ACC112 (cell line): ENCODE results near the gene HERPUD1.

ENCODE experiments used
- H2AFZ ChIP-seq: fragments of 200-600 bp; sonication (generic); one replicate; pipeline ENCODE4 v1.6.0; 2017; ENCODE audit warnings: antibody characterized with exemption, low read length; ENCODE audit not compliant: unreplicated experiment
- H3K27ac ChIP-seq: fragments of 200-600 bp; sonication (generic); 2 replicates; pipeline ENCODE4 v1.5.1; 2014; ENCODE audit warnings: low read depth, mild to moderate bottlenecking, antibody characterized with exemption, low read length, moderate library complexity
- H3K27me3 ChIP-seq: fragments of 200-600 bp; sonication (generic); 2 replicates; pipeline ENCODE4 v1.6.1; 2014; ENCODE audit warnings: mild to moderate bottlenecking, antibody characterized with exemption, low read length, moderate library complexity, mixed read lengths; ENCODE audit not compliant: insufficient read depth
- H3K36me3 ChIP-seq: fragments of 200-600 bp; sonication (generic); 2 replicates; pipeline ENCODE4 v1.6.1; 2016; ENCODE audit warnings: mild to moderate bottlenecking, antibody characterized with exemption, low read length, moderate library complexity, mixed read lengths; ENCODE audit not compliant: insufficient read depth
- H3K4me1 ChIP-seq: fragments of 200-600 bp; sonication (generic); one replicate; pipeline ENCODE4 v1.6.1; 2016; ENCODE audit warnings: low read length, mixed read lengths; ENCODE audit not compliant: insufficient read depth, unreplicated experiment, control insufficient read depth
- H3K4me3 ChIP-seq: fragments of 200-600 bp; sonication (generic); 2 replicates; pipeline ENCODE4 v1.5.1; 2014; ENCODE audit warnings: mild to moderate bottlenecking, low read depth, low read length
- H3K79me2 ChIP-seq: fragments of 200-600 bp; sonication (generic); one replicate; pipeline ENCODE4 v1.6.0; 2016; ENCODE audit warnings: low read length; ENCODE audit not compliant: control insufficient read depth, unreplicated experiment, insufficient read depth

Gene HERPUD1

DNA sequence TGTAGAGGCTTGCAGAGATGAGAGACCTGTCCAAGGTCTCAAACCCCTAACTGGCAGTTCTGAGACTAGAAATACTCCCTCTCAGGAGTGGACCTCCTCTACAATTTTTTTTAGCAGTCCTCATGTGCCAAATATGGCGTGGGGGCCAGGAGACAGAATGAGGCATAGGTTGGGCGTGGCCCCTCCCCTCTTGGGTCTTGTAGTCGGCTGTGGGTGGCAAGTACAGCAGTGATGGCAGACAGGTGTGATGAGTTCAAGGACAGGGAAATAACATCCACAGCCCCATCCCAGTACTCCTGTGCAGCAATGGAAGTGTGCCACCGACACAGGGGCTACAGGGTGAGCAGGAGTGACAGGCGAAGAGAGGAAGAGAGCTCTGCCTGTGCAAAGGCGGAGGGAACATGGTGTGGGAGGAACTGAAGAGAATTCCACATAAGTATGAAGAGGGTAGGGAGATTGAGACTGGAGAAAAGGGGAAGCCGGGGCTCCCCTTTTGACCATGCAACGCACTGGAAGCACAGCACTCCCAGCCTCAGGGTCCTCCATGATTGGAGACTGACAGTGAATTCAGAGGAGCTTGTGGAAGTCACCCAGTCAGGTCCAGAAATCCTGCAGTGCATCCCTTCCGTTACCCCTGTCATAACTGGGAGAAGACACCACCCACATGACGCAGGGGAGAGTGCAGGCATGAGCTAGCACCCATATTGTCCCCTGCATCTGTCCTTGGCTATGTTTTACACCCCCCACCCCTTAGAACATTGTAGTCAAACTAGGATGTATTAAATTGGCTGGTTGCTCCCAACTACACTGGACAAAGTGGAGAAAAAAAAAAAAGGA, 15.0 kb downstream of the HERPUD1 start:
- no peak overlapping the region for H3K4me3 ChIP-seq
- H3K79me2 ChIP-seq, result no peaks in the 10 kb centered on the region
- H3K27ac ChIP-seq, result no peak overlapping the region
- H3K27me3 ChIP-seq, result no peaks in the 10 kb centered on the region
- H3K36me3 ChIP-seq, result peaks cover 22% of the 10 kb centered on the region
- no peaks in the 10 kb centered on the region for H3K4me1 ChIP-seq
- H2AFZ ChIP-seq, result no peak overlapping the region

DNA sequence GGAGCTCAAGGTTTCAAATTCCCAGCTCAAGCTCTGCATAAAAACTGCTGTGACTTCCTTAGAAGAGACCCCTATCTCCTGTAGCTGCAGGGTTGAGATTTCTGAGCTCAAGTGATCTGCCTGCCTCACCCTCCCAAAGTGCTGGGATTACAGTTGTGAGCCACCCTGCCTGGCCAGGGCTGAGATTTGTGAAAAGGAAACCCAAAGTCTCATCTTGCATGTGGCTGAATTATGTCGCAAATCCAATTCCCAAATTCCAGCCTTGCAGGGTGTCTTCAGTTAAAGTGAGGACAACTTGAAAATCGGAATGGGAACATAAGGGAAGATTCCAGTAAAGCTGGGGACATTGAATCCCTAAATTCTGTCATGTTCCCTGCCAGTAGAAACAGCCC, 15.7 kb downstream of the HERPUD1 start:
- no peak overlapping the region for H2AFZ ChIP-seq
- no peaks in the 10 kb centered on the region for H3K27me3 ChIP-seq
- H3K27ac ChIP-seq, result no peak overlapping the region
- H3K4me1 ChIP-seq, result no peaks in the 10 kb centered on the region
- no peaks in the 10 kb centered on the region for H3K79me2 ChIP-seq
- no peak overlapping the region for H3K4me3 ChIP-seq
- peaks cover 19% of the 10 kb centered on the region for H3K36me3 ChIP-seq

DNA sequence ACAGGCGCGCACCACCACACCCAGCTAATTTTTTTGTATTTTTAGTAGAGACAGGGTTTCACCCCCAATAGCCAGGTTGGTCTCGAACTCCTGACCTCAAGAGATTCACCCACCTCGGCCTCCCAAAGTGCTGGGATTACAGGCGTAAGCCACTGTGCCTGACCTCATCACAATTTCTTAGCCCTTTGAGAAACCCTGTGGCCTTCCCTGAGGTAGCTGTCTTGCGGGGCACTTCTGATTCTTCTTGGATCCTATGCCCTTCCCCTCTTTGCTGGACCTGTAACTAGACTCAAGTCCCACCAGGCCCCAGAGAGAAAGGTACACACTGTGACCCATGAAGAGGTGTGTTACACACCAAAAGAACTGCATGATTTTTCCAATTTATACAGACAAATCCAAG, 16.3 kb downstream of the HERPUD1 start:
- no peak overlapping the region for H3K27ac ChIP-seq
- H3K4me3 ChIP-seq, result no peak overlapping the region
- no peak overlapping the region for H2AFZ ChIP-seq
- H3K79me2 ChIP-seq, result no peaks in the 10 kb centered on the region
- H3K4me1 ChIP-seq, result no peaks in the 10 kb centered on the region
- H3K27me3 ChIP-seq, result no peaks in the 10 kb centered on the region
- H3K36me3 ChIP-seq, result peaks cover 16% of the 10 kb centered on the region

DNA sequence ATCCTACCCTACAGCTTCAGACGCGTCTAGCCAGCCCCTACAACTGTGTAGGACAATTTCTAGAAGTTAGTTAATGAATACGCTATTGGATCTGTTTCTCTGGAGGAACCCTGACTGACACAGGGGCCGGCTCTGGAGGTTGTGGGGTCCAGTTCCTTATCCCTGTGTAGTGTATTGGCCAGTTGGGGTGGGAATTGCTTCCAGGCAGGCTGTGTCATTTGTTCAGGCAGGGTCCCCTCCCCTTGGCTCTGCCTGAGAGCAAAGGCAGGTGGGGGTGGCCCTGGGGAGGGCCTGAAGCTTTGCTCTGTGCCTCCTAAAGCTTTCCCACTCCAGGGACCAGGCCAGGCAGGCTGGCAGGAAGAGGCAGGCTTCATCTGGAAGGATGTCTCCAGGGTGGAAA, 18.1 kb downstream of the HERPUD1 start:
- H2AFZ ChIP-seq, result no peak overlapping the region
- peaks cover 2% of the 10 kb centered on the region; the same call in 1 of the 2 replicates for H3K36me3 ChIP-seq
- no peak overlapping the region for H3K4me3 ChIP-seq
- no peaks in the 10 kb centered on the region for H3K27me3 ChIP-seq
- no peak overlapping the region for H3K27ac ChIP-seq
- no peaks in the 10 kb centered on the region for H3K4me1 ChIP-seq
- H3K79me2 ChIP-seq, result no peaks in the 10 kb centered on the region

DNA sequence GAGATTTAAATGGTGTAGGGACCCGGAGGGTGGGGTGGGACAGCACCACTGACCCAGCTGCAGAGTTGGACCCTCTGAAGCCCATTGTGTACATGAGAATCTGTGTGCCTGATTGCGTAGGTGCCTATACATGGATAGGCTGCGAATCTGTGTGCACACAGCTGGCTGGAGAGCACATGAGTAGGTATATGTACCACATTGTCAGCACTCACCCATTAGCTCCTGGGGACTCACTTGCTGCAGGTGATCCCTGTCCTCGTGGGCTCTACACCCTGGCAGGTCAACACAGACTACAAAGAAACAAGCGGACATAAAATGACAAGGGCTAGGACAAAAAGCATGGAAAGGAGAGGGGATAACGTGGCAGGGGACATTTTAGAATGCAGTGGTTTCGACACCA, 18.5 kb downstream of the HERPUD1 start:
- H3K36me3 ChIP-seq, result no peaks in the 10 kb centered on the region
- H3K4me3 ChIP-seq, result no peak overlapping the region
- H3K79me2 ChIP-seq, result no peaks in the 10 kb centered on the region
- H3K4me1 ChIP-seq, result no peaks in the 10 kb centered on the region
- no peak overlapping the region for H2AFZ ChIP-seq
- H3K27ac ChIP-seq, result no peak overlapping the region
- H3K27me3 ChIP-seq, result no peaks in the 10 kb centered on the region

DNA sequence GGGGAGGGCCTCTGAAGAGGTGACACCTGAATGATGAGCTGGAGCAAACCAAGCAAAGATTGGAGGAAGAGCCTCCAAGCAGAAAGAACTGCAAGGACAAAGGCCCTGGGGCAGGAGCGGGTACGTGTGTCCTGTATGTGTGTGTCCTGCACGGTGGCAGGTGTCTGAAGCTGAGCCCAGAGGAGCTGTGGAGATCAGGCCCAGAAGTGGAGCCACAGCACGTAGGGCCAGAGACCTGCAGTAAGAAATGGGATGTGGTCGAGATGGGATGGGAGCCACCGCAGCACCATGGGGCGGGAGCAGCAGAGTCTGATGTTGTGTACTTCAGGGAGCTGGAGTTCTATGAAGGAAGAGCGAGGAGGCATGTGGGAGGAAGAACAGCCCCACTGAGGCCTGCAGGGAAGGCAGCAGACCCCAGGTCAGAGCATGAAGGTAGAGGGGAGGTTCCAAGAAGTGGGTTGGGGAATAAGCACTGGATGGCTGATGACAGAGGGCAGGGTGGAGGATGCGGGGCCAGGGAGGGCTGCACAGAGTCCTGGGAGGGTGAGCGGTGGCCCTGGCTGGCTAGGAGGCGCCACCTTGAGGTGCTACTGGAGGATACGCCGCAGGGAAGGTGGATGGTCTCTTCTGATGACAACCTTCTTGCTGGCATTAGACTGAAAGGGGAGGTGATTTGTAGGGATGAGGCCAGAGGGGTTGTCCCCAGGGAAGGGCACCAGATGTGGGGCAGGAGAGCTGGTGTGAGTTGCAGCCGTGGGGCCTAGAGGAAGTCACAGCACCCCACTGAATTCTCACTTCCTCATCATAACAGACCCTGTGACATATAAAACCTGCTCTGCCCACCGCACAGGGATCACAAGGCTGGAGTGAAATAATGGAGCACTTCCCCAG, 19.2 kb downstream of the HERPUD1 start:
- H3K27ac ChIP-seq, result no peak overlapping the region
- H3K36me3 ChIP-seq, result no peaks in the 10 kb centered on the region
- H3K79me2 ChIP-seq, result no peaks in the 10 kb centered on the region
- H3K4me1 ChIP-seq, result no peaks in the 10 kb centered on the region
- no peak overlapping the region for H2AFZ ChIP-seq
- no peak overlapping the region for H3K4me3 ChIP-seq
- H3K27me3 ChIP-seq, result no peaks in the 10 kb centered on the region

DNA sequence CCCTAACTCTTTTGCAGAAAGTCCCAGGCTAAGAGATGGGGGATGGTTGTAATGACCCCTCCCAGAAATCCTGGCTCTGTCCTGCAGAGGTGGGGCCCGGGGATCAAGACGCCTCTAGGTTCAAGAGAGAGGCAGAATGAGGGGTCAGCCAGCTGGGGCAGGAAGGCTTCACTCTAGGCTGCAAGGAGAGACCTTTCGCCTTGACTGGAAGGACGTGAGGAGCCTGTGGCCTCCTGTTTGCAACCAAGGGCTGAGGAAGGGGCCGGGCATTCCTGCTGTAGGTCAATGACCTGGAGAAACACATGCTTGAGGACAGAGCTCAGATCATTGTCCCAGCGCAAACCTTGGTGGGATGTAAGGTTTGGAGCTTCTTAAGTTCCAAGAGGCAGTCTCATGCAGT, 21.1 kb downstream of the HERPUD1 start:
- Histone ChIP-seq H3K79me2 (no peaks in the 10 kb centered on the region), H3K36me3 (no peaks in the 10 kb centered on the region), H3K27me3 (no peaks in the 10 kb centered on the region), H3K4me1 (no peaks in the 10 kb centered on the region), H2AFZ (no peak overlapping the region), H3K27ac (no peak overlapping the region), H3K4me3 (no peak overlapping the region)

DNA sequence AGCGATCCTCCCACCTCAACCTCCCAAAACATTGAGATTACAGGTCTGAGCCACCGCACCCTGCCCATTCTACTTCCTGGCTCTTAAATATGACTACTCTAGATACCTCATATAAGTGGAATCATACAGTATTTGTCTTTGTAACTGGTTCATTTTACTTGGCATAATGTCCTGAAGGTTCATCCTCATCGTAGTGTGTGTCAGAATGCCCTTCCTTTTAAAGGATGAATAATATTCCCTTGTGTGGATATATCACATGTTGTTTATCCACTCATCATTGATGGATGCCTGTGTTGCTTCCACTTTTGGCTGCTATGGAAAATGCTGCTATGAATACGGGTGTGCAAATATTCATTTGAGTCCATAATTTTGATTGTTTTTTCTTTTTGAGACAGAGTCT, 24.1 kb downstream of the HERPUD1 start:
- Histone ChIP-seq H3K79me2 (no peaks in the 10 kb centered on the region), H3K4me3 (no peak overlapping the region), H2AFZ (no peak overlapping the region), H3K27ac (no peak overlapping the region), H3K36me3 (no peaks in the 10 kb centered on the region), H3K4me1 (peaks cover 4% of the 10 kb centered on the region), H3K27me3 (no peaks in the 10 kb centered on the region)

DNA sequence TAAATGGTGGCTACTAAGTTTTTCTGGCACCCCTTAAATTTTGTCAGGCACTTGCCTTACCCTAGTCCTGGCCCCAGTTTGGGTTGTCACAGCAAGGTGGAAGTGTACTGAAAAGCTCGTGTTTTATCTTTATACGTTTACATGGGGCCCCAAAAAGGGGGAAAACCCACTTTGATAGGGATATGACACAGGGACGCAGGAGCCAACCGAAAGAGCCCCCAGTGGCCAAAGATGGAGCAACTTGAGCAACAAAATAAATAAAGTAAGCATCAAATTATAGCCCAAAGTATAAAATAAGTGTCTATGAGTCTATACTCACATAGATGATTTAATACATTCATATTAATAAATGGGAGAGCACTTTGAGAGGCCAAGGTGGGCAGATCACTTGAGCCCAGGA, 24.8 kb downstream of the HERPUD1 start:
- peaks cover 11% of the 10 kb centered on the region for H3K4me1 ChIP-seq
- H2AFZ ChIP-seq, result no peak overlapping the region
- H3K27ac ChIP-seq, result no peak overlapping the region
- H3K4me3 ChIP-seq, result no peak overlapping the region
- H3K79me2 ChIP-seq, result no peaks in the 10 kb centered on the region
- no peaks in the 10 kb centered on the region for H3K36me3 ChIP-seq
- H3K27me3 ChIP-seq, result no peaks in the 10 kb centered on the region

DNA sequence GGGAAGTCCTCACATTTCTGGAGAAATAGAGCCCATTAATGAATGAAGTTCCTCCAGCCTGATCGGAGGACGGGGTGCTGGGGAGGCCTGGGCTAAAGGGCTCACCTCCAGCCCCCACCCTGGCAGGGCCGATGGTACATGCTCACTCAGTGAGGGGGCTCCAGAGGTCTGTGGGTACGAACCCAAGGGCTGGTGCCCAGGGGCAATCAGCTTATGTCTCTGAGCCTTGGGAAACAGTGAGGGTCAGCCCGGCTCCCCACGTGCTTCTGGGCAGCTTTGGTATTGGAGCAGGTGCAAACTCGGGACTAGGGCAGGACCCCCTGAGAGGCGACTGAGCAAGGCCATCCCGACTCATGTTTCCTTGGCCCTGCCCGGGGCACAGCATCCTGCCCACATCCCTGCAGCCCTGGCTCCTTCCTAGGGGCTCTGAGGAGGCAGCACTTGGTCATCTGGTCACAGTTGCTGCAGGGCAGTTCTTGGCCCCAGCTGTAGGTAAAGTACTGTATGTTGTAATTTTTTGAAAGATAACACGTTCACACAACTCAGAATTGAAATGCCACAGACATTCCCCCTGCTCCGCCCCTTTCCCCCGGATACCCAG, 28.8 kb downstream of the HERPUD1 start:
- peaks cover 31% of the 10 kb centered on the region for H3K4me1 ChIP-seq
- H3K27me3 ChIP-seq, result no peaks in the 10 kb centered on the region
- H3K27ac ChIP-seq, result no peak overlapping the region; the same call in 1 of the 2 replicates
- H2AFZ ChIP-seq, result no peak overlapping the region
- no peaks in the 10 kb centered on the region for H3K36me3 ChIP-seq
- H3K4me3 ChIP-seq, result no peak overlapping the region
- no peaks in the 10 kb centered on the region for H3K79me2 ChIP-seq
